Naive B cell (primary cell): ENCODE data around the gene SHKBP1. TPM values are rescaled to one million over a fixed set of nuclear protein-coding genes. Genes with fewer than 3 reads are reported as not detected.

Experiments used
- ATAC-seq, 2 donors: fragments of 150-1000 bp; cut with Tn5 transposase; 2 replicates each; pipeline ENCODE4 v1.10.0; 2021; ENCODE audit warnings: low read depth in 2 of 2, mild to moderate bottlenecking in 2 of 2, moderate library complexity in 2 of 2
- DNase-seq: peaks from one replicate; pipeline ENCODE4 v3.0.0; 2022
- H3K27ac Mint-ChIP-seq, 6 donors: one replicate each; pipeline ENCODE4 v1.8.0; 2020 to 2022; ENCODE audit warnings: mild to moderate bottlenecking in 6 of 6, mixed read lengths in 6 of 6, moderate library complexity in 5 of 6, inconsistent platforms in 2 of 6
- H3K27me3 Mint-ChIP-seq, 3 donors: one replicate each; pipeline ENCODE4 v1.8.0; 2021 to 2022; ENCODE audit warnings: mixed read lengths in 3 of 3, mild to moderate bottlenecking in 1 of 3
- H3K36me3 Mint-ChIP-seq, 2 donors: one replicate each; pipeline ENCODE4 v1.8.0; 2020 to 2022; ENCODE audit warnings: mixed read lengths in 2 of 2, inconsistent platforms in 1 of 2, mild to moderate bottlenecking in 1 of 2
- H3K4me1 Mint-ChIP-seq, 3 donors: one replicate each; pipeline ENCODE4 v1.8.0; 2020 to 2022; ENCODE audit warnings: mixed read lengths in 3 of 3, inconsistent platforms in 1 of 3, mild to moderate bottlenecking in 1 of 3, moderate library complexity in 1 of 3
- H3K4me3 Mint-ChIP-seq, 8 donors: one replicate each; pipeline ENCODE4 v1.8.0; 2020 to 2022; ENCODE audit warnings: mild to moderate bottlenecking in 8 of 8, mixed read lengths in 8 of 8, moderate library complexity in 8 of 8, inconsistent platforms in 2 of 8
- H3K9me3 Mint-ChIP-seq, 7 donors: one replicate each; pipeline ENCODE4 v1.8.0; 2020 to 2022; ENCODE audit warnings: mixed read lengths in 7 of 7, mild to moderate bottlenecking in 5 of 7, inconsistent platforms in 2 of 7, moderate library complexity in 1 of 7
- polyA plus RNA-seq, 6 donors: library from polyadenylated mRNA; unstranded; fragments of 300-500 nt; fragmentation: Illumina TruSeq; gene quantifications; one replicate each; pipeline ENCODE4 v1.2.3, GENCODE V29; 2021; ENCODE audit warnings: low read depth in 6 of 6

The SHKBP1 gene
- polyA plus RNA-seq, 6 donors from 2014 or later: 125 to 196 (median 152) TPM

DNA sequence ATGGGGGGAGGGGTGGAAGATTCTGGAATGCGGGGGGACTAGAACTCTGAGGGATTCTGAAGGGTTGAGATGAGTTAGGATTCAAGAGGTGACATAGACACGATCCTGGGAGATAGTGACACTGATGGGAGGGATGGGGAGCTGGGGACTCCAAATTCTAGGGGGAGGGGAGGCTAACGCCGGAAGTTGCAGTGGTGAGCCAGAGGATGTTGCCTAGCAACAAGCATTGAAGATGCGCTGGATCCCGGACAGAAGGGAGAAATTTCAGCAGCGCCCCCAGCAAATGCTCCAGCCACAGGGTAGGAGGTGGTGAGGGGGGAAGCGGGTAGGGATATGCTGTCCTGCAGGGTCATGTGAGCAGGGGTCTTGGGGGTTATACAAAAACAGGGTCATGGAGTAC lies 17.6 kb downstream of the SHKBP1 start:
- H3K36me3 Mint-ChIP-seq: peaks cover 0 to 22% of the 10 kb centered on the region in 2 donors
- no peak overlapping the region for H3K27ac Mint-ChIP-seq
- no peaks in the 10 kb centered on the region for H3K9me3 Mint-ChIP-seq
- H3K27me3 Mint-ChIP-seq: peaks cover 14 to 44% (median 23%) of the 10 kb centered on the region in 3 donors
- no peak overlapping the region for H3K4me3 Mint-ChIP-seq
- DNase-seq (no peak), ATAC-seq (no peak)
- H3K4me1 Mint-ChIP-seq: peaks cover 19 to 31% (median 23%) of the 10 kb centered on the region in 3 donors

DNA sequence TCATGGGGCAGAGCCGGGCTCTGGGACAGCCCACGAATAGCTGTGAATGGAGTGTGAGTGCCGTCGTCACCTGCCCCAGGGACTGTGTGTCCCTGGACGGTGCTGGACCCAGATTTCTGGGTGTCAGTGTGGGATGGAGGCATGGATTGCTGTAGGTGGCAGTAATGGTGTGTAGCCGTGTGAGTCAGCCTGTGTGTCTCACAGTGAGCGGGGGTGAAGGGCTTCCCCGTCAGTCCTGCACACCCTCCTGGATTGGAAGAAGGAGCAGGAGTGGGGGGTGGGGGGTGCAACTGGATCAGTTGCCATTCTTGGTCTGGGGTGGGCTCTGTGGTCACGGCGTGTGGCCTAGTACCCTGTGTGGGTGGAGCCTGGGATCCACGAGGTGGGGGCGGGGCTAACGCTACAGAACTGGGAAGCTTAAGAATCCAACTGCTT lies 18.0 kb downstream of the SHKBP1 start:
- Mint-ChIP-seq H3K36me3 (peaks cover 0 to 18% of the 10 kb centered on the region in 2 donors), H3K4me1 (peaks cover 22 to 33% (median 24%) of the 10 kb centered on the region in 3 donors), H3K27me3 (peaks cover 18 to 48% (median 27%) of the 10 kb centered on the region in 3 donors), H3K9me3 (no peaks in the 10 kb centered on the region), H3K27ac (no peak overlapping the region), H3K4me3 (peak overlapping the region in 1 of 8 donors; percentile 41)
- ATAC-seq (no peak), DNase-seq (no peak)

DNA sequence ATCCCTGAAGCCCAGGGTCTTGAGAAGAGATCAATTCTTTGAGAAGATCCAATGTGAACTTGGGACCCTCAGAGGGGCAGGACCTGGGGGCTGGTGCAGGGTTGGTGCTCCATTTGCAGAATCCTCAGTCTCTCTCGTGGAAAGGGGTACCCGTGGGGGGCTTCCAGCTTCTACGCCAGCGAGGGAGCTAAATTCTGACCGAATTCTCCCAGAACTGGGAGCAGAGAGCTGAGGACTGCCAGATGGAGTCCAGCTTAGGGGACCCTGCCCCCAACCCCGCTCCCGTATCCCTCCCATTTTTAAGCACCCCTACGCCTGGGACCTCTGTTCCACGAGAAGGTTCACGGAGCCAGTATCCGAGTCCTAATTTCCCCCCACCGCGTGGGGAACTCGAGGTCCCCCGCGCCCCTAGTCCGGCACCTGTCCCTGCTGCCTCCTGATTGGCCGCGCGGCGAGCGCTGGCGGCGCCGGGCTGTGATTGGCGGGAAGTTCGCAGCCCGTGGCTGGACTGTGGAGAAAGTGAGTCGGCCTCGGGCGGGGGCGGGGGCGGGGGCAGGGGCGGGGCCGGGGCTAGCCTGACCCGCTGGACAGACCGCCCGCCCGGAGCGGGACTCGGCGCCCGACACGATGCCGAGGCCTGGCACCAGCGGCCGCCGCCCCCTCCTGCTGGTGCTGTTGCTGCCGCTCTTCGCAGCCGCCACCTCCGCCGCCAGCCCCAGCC lies 20.1 kb downstream of the SHKBP1 start:
- H3K27ac Mint-ChIP-seq: no peak overlapping the region
- ATAC-seq (no peak), DNase-seq (no peak)
- H3K4me1 Mint-ChIP-seq: peaks cover 28 to 34% (median 32%) of the 10 kb centered on the region in 3 donors
- no peaks in the 10 kb centered on the region for H3K36me3 Mint-ChIP-seq
- H3K4me3 Mint-ChIP-seq: peak overlapping the region in 4 of 8 donors; percentile 20 to 55 (median 40)
- peaks cover 27 to 62% (median 43%) of the 10 kb centered on the region in 3 donors for H3K27me3 Mint-ChIP-seq
- no peaks in the 10 kb centered on the region for H3K9me3 Mint-ChIP-seq

DNA sequence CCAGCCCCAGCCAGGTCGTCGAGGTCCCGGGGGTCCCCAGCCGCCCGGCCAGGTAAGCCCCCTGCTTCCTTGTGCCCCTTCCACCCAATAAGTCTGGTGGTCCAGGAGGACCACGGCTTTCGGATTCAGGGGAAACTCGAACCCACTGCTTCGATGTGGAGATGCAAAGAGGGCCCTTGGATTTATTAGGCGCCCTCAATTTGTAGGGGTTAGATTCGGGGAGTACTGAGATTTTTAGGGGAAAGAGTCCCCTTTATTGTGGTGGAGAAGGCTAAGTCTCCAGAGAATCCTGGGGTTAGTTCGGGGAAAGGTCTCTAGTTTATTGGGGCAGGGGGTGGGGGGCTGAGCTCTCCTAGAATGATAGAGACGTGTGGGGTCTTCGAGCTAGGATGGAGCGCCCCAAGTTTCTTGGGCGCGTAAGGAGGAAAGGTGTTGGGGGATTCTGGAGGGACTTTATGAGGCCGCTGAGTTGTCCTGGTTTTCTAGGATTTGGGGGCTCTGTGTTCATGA lies 20.7 kb downstream of the SHKBP1 start:
- Mint-ChIP-seq H3K27me3 (peaks cover 27 to 67% (median 49%) of the 10 kb centered on the region in 3 donors), H3K36me3 (no peaks in the 10 kb centered on the region), H3K4me3 (peak overlapping the region; percentile 1 to 90 (median 60)), H3K27ac (peak overlapping the region in 3 of 6 donors; percentile 44 to 86 (median 69)), H3K9me3 (no peaks in the 10 kb centered on the region), H3K4me1 (peaks cover 33 to 39% (median 38%) of the 10 kb centered on the region in 3 donors)
- no peak for ATAC-seq
- no peak for DNase-seq

DNA sequence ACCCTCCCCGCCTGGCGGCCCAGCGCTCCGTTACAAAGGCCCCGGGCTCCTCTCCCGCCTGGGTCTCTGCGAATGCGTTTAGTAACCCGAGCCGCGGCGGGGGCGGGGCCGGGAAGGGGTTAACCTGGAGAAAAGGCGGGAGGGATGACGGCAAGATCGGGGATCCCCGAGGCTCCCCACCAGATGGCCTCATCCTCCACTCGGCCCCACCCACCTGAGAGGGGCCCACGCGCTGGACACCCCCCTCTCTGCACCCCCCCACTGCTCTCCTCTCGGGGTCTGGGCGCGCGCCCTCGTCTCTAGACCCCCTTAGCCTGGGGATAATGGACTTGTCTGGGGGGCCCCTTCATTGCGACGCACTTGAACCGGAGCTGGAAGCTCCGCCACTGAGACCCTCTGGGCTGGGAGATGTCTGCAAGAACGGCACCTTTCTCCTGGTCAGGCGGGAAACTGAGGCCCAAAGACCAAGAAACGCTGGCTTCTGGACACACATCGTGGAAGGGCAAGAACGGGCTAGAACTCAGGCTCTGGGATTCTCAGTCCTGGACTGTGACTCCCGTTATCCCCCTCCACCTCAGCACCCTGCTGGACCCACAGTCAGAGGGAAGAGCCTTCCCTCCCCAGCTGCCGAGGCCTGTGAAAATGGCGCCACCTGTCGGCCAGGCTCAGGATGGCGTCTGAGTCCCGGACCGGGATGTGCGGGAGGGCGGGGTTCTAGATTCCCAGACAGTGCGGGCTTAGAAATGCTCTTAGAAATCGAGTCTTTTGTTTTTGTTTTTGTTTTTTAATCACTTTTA lies 21.6 kb downstream of the SHKBP1 start:
- Mint-ChIP-seq H3K27ac (peak overlapping the region in 1 of 6 donors; percentile 69), H3K4me3 (peak overlapping the region in 5 of 8 donors; percentile 24 to 59 (median 43)), H3K9me3 (no peaks in the 10 kb centered on the region), H3K4me1 (peaks cover 38 to 48% (median 46%) of the 10 kb centered on the region in 3 donors), H3K36me3 (no peaks in the 10 kb centered on the region), H3K27me3 (peaks cover 27 to 70% (median 49%) of the 10 kb centered on the region in 3 donors)
- peak; percentile 59 to 65 for ATAC-seq
- DNase-seq: peak; percentile 75

DNA sequence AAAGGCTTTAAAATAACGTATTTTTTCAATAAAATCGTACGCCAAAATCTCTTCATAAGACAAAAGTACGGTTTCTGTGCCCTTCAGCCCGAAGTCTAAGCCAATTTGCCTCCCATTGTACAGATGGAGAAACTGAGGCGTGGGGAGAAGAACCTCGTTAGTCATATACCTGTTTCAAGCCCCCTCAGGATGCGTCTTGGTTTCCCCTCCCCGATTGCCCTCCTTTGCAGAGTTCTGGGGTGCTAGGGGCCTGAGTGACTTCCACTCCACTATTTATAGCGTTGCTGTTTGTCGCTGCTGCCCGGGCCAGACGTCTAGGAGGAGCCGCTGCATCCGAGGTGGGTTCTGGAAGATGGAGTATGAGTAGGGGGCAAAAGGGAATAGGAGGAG lies 22.2 kb downstream of the SHKBP1 start:
- Mint-ChIP-seq H3K4me3 (peak overlapping the region in 5 of 8 donors; percentile 41 to 77 (median 57)), H3K9me3 (peaks cover 0 to 1% (median 0%) of the 10 kb centered on the region in 7 donors), H3K36me3 (no peaks in the 10 kb centered on the region), H3K27ac (peak overlapping the region in 1 of 6 donors; percentile 69), H3K27me3 (peaks cover 27 to 70% (median 49%) of the 10 kb centered on the region in 3 donors), H3K4me1 (peaks cover 44 to 54% (median 52%) of the 10 kb centered on the region in 3 donors)
- no peak for ATAC-seq
- no peak for DNase-seq

DNA sequence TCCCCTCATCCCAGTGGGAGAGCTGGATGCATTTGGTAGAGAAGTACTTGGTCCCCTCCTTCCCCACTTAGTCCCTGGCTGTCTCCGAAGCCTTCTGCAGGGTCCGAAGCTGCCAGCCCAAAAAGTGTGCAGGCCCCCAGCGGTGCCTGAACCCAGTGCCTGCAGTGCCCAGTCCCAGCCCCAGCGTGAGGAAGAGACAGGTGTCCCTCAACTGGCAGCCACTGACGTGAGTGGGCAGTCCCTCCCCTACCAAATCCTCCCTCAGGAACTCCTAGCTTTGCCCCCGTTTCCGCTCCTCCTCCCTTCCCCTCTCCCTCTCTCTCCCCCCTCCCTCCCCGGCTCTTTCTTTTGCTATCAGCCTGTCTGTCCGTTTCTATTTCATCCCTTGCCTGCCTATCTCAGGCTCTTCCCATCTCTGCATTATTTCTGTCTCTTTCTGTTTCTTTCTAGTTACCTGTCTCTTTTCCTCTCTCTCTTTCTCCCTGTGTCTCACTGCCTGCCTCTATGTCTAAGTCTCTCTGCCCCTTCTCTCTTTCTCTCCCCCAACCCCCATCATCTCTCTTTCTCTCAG lies 22.7 kb downstream of the SHKBP1 start:
- DNase-seq (no peak), ATAC-seq (no peak)
- H3K36me3 Mint-ChIP-seq: no peaks in the 10 kb centered on the region
- H3K9me3 Mint-ChIP-seq: peaks cover 0 to 5% (median 0%) of the 10 kb centered on the region in 7 donors
- H3K4me3 Mint-ChIP-seq: peak overlapping the region in 7 of 8 donors; percentile 41 to 82 (median 63)
- peak overlapping the region in 2 of 6 donors; percentile 34 to 69 for H3K27ac Mint-ChIP-seq
- peaks cover 45 to 59% (median 57%) of the 10 kb centered on the region in 3 donors for H3K4me1 Mint-ChIP-seq
- H3K27me3 Mint-ChIP-seq: peaks cover 27 to 67% (median 49%) of the 10 kb centered on the region in 3 donors

DNA sequence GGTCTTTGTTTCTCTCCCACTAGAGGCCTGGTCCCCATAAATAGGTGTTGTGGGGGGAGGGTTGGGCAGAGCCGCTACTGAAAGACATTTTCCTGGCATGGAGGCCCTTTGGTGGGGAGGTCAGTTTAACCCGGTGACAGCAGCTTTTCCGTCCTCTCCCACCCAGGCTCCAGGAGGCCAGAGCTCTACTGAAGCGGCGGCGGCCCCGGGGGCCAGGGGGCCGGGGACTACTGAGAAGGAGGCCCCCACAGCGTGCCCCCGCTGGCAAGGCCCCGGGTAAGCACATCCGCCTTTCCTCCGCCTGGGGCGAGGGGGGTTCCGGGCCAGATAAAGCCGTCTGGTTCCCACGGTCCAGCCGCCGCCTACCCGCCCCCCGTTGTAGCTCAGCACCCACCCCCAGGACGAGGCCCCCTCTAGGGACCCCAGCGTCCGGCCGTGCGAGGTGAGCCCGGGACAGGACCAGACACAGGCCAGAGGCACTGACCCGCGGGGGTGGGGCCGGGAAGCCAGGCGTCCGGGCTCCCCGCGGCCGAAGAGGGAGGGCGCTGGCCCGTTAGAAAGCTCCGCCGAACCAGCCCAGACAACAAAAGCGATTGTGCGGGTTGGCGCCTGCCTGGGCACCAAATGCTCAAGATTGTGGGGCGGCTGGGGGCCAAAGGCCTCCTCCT lies 23.4 kb downstream of the SHKBP1 start:
- Mint-ChIP-seq H3K9me3 (peaks cover 0 to 5% (median 0%) of the 10 kb centered on the region in 7 donors), H3K27me3 (peaks cover 27 to 61% (median 49%) of the 10 kb centered on the region in 3 donors), H3K36me3 (no peaks in the 10 kb centered on the region), H3K4me3 (peak overlapping the region in 7 of 8 donors; percentile 20 to 82 (median 77)), H3K27ac (peak overlapping the region in 3 of 6 donors; percentile 31 to 65 (median 34)), H3K4me1 (peaks cover 43 to 65% (median 63%) of the 10 kb centered on the region in 3 donors)
- DNase-seq (no peak), ATAC-seq (no peak)

DNA sequence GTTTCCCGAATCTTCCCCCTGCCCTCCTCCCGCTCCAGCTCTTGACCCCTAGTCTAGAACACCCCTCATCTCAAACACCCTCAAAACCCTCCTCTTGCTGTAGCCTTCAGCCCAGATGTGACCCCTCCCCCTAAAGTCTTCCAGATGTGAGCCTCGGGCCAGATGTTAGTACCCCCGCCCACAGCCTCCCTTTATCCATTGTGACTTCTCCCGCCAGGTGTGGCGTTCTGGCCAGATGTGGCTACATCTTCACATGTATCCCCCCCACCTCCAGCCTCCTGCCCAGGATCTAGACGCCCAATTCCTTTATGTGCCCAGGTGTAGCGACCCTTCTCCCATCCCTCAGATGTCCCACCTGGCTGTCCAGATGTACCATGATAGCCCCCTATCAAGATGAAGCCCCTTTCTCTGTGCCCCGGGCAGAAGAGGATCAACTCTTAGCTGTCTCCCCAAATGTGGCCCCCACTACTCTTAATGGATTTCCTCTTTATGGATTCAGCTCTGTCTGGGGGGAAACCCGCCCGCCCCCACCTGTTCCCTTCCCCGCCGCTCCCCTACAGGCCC lies 24.0 kb downstream of the SHKBP1 start:
- H3K27ac Mint-ChIP-seq: peak overlapping the region in 4 of 6 donors; percentile 31 to 73 (median 59)
- no peak for ATAC-seq
- peaks cover 27 to 55% (median 49%) of the 10 kb centered on the region in 3 donors for H3K27me3 Mint-ChIP-seq
- H3K36me3 Mint-ChIP-seq: no peaks in the 10 kb centered on the region
- H3K4me3 Mint-ChIP-seq: peak overlapping the region; percentile 20 to 89 (median 73)
- H3K4me1 Mint-ChIP-seq: peaks cover 47 to 71% (median 66%) of the 10 kb centered on the region in 3 donors
- peaks cover 0 to 5% (median 0%) of the 10 kb centered on the region in 7 donors for H3K9me3 Mint-ChIP-seq
- no peak for DNase-seq

DNA sequence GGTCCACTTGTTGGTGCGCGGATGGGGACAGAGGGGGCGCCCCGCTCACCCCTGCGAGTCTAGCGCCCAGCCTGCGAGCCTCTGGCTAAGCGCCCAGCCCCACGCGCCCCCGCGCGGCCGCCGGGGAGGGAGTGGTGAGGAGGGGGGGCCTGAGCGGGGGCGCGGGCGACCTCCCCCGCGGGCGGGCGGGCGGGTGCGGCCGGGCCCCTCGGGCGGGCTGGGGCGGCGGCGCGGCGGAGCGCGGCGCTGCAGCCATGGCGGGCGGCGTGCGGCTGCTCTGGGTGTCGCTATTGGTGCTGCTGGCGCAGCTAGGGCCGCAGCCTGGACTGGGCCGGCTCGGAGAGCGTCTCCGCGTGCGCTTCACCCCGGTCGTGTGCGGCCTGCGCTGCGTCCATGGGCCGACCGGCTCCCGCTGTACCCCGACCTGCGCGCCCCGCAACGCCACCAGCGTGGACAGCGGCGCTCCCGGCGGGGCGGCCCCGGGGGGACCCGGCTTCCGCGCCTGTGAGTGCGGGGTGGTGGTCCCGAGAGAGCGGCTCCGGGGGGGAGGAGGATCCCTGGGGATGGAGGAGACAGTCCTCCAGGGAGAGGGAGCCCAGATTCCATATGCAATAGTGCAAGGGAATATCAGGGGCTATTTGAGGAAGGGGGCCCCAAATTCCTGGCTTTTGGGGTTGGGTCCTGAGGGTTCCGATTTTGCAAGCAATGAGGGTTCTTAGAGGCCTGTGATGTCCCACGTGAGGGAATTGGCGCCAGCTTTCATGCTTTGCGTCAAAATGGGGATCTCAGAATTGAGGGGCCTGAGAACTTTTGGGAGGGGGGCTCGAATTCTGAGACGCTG lies 24.7 kb downstream of the SHKBP1 start, which contains the start of gene LTBP4:
Gene LTBP4 (plus strand): TSS at position 236 of the 841 bp plus-strand sequence. CDS start 19 bp downstream, at position 255.
- peak within 1 kb of the TSS; percentile 54 to 89 (median 73) for H3K4me3 Mint-ChIP-seq
- peaks cover 27 to 50% (median 45%) of the 10 kb centered on the region in 3 donors for H3K27me3 Mint-ChIP-seq
- DNase-seq: no peak
- peak within 1 kb of the TSS in 5 of 6 donors; percentile 49 to 85 (median 65) for H3K27ac Mint-ChIP-seq
- no peak for ATAC-seq
- peaks cover 0 to 5% (median 0%) of the 10 kb centered on the region in 7 donors for H3K9me3 Mint-ChIP-seq
- H3K36me3 Mint-ChIP-seq: no peaks in the 10 kb centered on the region
- H3K4me1 Mint-ChIP-seq: peaks cover 52 to 76% (median 68%) of the 10 kb centered on the region in 3 donors

DNA sequence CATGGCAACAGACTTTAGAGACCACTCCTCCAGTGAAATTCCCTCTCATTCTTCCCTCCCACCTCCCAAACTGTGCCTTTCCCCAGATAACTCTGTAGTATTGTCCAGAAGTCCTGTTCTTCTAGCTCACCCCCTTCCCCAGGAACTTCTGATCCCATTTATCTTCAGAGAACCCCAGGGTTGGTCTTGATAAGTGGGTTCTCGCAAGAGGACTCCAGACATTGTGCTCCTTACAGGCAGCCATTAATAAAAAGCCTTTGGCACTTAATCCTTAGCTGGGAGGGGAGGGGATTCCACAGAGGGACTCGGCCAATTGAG lies 26.4 kb downstream of the SHKBP1 start:
- ATAC-seq: no peak
- Mint-ChIP-seq H3K27me3 (peaks cover 21 to 46% (median 33%) of the 10 kb centered on the region in 3 donors), H3K4me1 (peaks cover 55 to 79% (median 74%) of the 10 kb centered on the region in 3 donors), H3K27ac (no peak overlapping the region), H3K4me3 (peak overlapping the region in 6 of 8 donors; percentile 35 to 94 (median 90)), H3K9me3 (peaks cover 0 to 5% (median 0%) of the 10 kb centered on the region in 7 donors), H3K36me3 (no peaks in the 10 kb centered on the region)
- no peak for DNase-seq
